Coronary artery (tissue), 2 donors: ENCODE measurements around the gene KCNH6.

Experiments
- DNase-seq: peaks from one replicate; pipeline ENCODE4 v3.0.0-alpha.2; 2017; ENCODE audit warnings: low spot score
- H3K27ac ChIP-seq, 2 donors: fragments of 200-600 bp; sonication (generic); one replicate each; pipeline ENCODE4 v1.5.1; 2016 to 2019
- H3K4me3 ChIP-seq: fragments of 200-600 bp; sonication (generic); 2 replicates; pipeline ENCODE4 v1.5.1; 2016; ENCODE audit warnings: mild to moderate bottlenecking, moderate library complexity
- TF ChIP-seq, protein P1 (sequence below): fragments of 200-600 bp; sonication (generic); IDR thresholded peaks from one replicate; pipeline ENCODE4 v1.5.1; 2019; ENCODE audit warnings: antibody characterized with exemption

Gene KCNH6

GRCh38 chr17:63490329-63490728 lies 32.8 kb upstream of the KCNH6 start:
- DNase-seq, result no peak
- TF ChIP-seq, protein P1, sequence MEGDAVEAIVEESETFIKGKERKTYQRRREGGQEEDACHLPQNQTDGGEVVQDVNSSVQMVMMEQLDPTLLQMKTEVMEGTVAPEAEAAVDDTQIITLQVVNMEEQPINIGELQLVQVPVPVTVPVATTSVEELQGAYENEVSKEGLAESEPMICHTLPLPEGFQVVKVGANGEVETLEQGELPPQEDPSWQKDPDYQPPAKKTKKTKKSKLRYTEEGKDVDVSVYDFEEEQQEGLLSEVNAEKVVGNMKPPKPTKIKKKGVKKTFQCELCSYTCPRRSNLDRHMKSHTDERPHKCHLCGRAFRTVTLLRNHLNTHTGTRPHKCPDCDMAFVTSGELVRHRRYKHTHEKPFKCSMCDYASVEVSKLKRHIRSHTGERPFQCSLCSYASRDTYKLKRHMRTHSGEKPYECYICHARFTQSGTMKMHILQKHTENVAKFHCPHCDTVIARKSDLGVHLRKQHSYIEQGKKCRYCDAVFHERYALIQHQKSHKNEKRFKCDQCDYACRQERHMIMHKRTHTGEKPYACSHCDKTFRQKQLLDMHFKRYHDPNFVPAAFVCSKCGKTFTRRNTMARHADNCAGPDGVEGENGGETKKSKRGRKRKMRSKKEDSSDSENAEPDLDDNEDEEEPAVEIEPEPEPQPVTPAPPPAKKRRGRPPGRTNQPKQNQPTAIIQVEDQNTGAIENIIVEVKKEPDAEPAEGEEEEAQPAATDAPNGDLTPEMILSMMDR, result no peak
- Histone ChIP-seq H3K27ac (no peak overlapping the region), H3K4me3 (no peak overlapping the region)

- Histone ChIP-seq H3K4me3 (no peak overlapping the region), H3K27ac (no peak overlapping the region)
- no peak for DNase-seq
- TF ChIP-seq, protein P1, result no peak
Measured at GRCh38 chr17:63490858-63491400, 32.2 kb upstream of the KCNH6 start.

- no peak for DNase-seq
- TF ChIP-seq, protein P1, result no peak
- H3K27ac ChIP-seq, result no peak overlapping the region
- no peak overlapping the region for H3K4me3 ChIP-seq
Measured at GRCh38 chr17:63491413-63491812, 31.7 kb upstream of the KCNH6 start.

DNA sequence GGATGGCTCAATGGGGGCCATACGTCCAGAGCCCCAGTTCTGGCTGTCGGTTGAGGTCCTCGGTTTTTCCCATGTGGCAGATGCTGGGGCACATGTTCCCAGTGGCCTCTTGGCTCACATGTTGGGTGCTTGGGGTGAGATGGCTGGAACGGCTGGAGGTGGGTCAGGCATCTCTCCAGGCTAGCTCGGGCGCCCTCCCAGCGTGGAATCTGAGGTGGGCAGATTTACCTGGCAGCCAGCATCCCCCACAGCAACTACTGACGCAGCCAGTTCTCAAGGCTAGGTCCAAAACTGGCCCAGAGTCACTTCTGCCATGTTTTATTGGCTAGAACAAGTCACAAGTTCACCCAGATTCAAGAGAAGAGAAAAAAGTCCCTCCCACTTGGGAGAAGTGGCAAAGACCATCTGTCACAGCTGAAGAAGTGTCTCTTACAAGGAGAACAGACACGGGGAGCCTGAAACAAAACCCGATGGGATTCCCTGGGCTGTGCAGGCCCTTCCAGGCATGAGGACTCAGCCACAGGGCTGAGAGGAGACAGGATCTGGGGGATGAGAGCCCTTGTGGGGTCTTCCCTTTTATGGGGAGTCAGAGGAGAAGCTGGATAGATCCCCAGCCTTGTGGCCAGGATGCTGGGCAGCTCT lies 31.1 kb upstream of the KCNH6 start:
- TF ChIP-seq, protein P1, result no peak
- no peak for DNase-seq
- no peak overlapping the region for H3K27ac ChIP-seq

GRCh38 chr17:63492940-63493339 lies 30.2 kb upstream of the KCNH6 start:
- no peak overlapping the region for H3K27ac ChIP-seq
- TF ChIP-seq, protein P1, result no peak
- no peak for DNase-seq
- H3K4me3 ChIP-seq, result no peak overlapping the region

More for the DNA sequence above, 31.1 kb upstream of the KCNH6 start:
- no peak overlapping the region for H3K4me3 ChIP-seq

DNA sequence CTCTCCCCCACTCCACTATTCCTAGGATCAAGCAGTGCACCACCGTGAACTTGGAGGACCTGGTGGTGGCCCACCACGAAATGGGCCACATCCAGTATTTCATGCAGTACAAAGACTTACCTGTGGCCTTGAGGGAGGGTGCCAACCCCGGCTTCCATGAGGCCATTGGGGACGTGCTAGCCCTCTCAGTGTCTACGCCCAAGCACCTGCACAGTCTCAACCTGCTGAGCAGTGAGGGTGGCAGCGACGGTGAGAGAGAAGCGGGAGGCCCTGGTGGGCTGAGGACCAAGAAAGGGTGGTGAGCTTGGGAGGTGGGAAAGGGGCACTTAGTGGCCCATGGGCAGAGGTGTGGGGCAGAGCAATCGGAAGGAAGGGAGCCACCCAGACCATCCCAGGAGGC lies 29.7 kb upstream of the KCNH6 start:
- DNase-seq, result no peak
- Histone ChIP-seq H3K4me3 (no peak overlapping the region), H3K27ac (no peak overlapping the region)
- TF ChIP-seq, protein P1, result no peak

GRCh38 chr17:63494300-63494928 lies 28.7 kb upstream of the KCNH6 start:
- DNase-seq, result no peak
- TF ChIP-seq, protein P1, result no peak
- Histone ChIP-seq H3K27ac (no peak overlapping the region), H3K4me3 (no peak overlapping the region)
